NT2/D1 (cell line): Measurements from ENCODE around the gene PRKG2.

Source experiments
- YY1 ChIP-seq: IDR thresholded peaks from 2 replicates; pipeline ENCODE4 v1.6.1; 2011; ENCODE audit not compliant: insufficient read length, insufficient read depth
- ZNF274 ChIP-seq: IDR thresholded peaks from 2 replicates; pipeline ENCODE4 v1.6.1; 2011; ENCODE audit warnings: mild to moderate bottlenecking, low read depth, low read length

DNA sequence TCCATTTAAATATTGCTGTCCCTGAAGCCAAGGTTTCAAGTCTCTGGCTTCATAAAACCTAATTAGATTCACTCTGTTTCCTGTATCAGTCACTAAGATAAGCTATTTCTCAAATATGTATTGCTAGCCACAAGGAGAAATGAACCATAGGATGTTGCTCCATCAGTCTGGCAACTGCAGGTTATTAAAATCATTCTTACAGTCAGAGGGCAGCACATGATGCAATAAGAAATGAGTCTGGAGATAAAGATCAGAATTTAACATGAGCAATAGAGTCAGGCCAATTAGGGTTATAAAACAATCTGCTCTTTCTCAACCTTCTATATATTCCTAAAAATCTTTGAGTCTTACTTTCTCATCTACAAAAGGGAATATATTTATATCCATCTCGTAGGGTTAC lies 7.2 kb downstream of the PRKG2 start:
- TF ChIP-seq ZNF274 = no peak
- no peak for TF ChIP-seq YY1
